Femur (tissue), 1 donor: ENCODE data around the gene THAP9.
"Not testable (repeated sequence)": the region's sequence is repeated elsewhere in the genome, so short reads cannot be mapped to it uniquely, and the experiment has no call there.

ENCODE experiments used
- DNase-seq: peaks from one replicate; pipeline ENCODE4 v3.0.0-alpha.2; 2017

THAP9 gene

GRCh38 chr4:82893942-82894341, 6.6 kb upstream of the THAP9 start:
- DNase-seq = no peak

DNA sequence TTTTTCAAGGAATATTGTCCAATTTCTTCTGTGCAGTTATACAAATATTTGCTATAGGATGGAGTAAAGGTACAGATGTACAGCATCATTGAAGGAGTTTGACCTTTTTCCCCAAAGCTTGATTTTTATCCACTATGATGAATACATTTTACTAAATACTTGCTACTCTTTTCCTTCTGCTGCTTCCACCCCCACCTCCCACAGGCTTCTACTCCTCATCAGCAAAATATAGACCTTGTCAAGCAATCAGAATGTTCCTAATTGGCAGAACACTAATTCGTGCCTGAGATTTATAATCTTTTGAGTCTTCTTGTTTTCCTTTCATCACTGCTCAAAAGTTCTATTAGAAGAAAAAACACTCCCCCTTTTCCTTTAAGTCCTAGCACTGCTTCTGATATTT, 3.8 kb upstream of the THAP9 start:
- no peak for DNase-seq

GRCh38 chr4:82898322-82899243, 2.0 kb upstream of the THAP9 start:
- no peak for DNase-seq

- no peak for DNase-seq
These were observed 1.0 kb upstream of the THAP9 start for GRCh38 chr4:82899374-82900065.

GRCh38 chr4:82900066-82900410, 497 bp upstream of the THAP9 start:
- no peak for DNase-seq

DNA sequence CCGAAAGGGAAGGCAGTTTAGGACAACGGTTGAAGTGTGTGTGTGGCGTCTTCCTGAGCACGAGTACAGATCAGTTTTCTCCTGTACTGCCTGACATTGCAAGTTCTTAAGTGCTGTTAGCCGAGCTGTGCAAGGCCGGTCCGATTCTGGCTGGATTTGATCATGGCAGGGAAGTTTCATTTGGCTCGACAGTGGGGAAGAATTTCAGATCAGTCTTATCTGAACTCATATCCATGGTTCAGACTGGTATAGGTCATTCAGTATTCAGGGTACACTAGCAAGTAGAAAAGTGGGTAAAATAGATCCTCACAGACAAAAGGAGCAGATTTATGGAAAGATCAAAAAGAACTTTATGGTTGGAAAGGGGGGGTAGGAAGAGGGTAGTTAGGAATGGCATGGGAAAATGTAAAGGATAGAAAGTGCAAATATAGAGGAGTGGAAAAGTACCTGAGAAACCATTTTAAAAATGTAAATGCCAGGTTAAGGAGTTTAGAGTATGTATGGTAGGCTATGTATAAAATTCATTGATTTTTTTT, 716 bp downstream of the THAP9 start:
- no peak for DNase-seq

GRCh38 chr4:82903737-82904136, 3.2 kb downstream of the THAP9 start:
- no peak for DNase-seq

DNA sequence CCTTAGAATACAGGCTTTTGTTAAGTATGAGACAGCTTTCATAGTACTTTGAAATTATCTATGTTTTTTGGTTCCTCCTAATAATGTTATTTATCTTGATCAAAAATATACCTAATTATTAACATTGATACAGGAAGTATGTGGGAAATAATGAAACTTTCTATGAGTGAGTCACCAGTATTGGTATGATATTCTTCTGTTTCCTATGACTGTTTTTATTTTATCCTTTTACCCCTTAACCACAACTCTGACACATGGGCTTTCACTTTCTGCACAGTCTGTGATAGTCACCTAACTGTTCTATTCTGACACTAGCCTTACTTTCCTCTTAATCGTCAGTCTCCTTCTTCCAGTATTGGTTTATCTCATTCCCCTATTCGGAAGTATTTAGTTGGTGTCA, 4.7 kb downstream of the THAP9 start:
- DNase-seq = no peak

DNA sequence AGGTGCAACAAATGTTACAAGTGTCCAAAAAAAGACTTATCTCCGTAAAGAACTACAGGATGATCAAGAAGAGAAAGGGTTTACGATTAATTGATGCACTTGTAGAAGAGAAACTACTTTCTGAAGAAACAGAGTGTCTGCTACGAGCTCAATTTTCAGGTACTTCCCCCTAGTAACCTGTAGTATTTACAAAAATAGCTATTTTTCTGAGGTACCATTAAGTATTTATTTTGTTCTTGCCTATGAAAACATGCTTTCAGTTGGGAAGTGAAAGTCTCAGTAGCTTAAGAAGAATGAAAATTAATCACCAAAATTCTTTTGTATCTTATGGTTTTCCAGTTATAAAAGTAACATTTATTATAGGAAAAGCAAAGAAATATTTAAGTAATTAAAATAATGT, 5.9 kb downstream of the THAP9 start:
- no peak for DNase-seq

DNA sequence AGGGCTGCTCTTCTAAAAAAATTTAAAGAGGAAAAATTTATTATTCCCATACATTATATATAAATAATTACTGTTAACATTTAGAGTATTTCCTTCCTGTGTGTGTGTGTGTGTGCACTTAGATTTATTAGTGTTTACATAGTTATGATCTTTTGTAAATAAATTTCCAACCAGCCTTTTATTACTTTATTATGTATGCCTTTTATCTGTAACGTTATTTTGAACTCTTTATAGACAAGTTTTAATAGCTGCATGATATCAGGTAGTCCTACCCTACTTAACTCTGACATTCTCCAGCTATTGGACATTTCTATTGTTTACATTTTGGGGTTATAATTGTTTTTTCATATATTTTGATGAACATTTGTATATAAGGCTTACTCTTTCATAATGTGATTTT, 8.8 kb downstream of the THAP9 start:
- no peak for DNase-seq

DNA sequence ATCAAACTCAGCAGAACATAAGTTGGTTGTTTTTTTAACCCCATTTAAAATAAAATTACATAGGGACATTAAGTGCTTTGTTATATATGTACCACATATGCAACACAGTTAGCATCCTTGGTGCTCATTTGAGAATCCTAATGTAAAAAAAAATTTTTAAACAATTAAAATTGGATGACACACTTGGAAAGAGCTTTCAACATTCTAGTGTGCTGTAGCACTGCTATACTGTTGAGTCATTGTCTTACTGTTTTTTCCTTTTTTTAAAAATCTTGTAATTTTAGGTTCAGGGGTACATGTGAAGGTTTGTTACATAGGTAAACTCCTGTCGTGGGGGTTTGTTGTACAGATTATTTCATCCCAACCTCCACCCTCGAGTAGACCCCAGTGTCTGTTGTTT, 12.8 kb downstream of the THAP9 start:
- DNase-seq = no peak

DNA sequence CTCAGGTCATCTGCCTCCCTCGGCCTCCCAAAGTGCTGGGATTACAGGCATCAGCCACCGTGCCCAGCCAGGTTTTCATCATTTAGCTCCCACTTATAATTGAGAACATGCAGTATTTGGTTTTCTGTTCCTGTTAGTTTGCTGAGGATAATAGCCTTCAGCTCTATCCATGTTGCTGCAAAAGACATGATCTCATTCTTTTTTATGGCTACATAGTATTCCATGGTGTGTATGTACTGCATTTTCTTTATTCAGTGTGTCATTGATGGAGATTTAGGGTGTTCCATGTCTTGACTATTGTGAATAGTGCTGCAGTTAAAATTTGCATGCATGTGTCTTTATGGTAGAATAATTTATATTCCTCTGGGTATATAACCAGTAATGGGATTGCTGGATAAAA, 13.4 kb downstream of the THAP9 start:
- DNase-seq = not testable (repeated sequence)

DNA sequence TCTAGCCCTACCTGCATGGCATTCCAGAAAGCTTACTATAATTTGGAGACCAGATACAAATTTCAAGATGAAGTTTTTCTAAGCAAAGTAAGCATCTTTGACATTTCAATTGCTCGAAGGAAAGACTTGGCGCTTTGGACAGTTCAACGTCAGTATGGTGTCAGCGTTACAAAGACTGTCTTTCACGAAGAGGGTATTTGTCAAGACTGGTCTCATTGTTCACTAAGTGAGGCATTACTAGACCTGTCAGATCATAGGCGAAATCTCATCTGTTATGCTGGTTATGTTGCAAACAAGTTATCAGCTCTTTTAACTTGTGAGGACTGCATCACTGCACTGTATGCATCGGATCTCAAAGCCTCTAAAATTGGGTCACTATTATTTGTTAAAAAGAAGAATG, 17.6 kb downstream of the THAP9 start:
- no peak for DNase-seq

GRCh38 chr4:82919386-82919785, 18.9 kb downstream of the THAP9 start:
- DNase-seq = no peak

- DNase-seq = no peak
These were observed 21.3 kb downstream of the THAP9 start for GRCh38 chr4:82921795-82922194.

- DNase-seq = no peak
These were observed 30.6 kb downstream of the THAP9 start for GRCh38 chr4:82930848-82931755.

- no peak for DNase-seq
These were observed 33.9 kb downstream of the THAP9 start for GRCh38 chr4:82934441-82934840.

DNA sequence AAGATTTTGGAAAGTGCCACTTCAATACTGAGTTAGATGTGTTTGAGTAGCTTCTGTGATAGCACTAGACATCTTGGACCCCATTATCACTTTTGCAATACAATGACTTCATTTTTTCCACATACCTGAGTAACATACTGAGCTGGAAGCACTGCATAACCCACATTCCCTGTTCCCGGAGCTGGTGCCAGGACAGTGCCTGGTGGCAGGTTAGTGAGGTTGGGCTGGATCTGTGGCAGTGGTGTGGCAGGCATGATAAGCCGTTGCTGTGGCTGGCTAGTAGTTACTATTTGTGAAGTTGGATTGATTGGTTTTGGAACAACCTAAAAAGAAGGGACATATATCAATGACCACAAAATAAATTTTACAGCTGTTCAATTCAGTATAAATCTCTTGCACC, 38.9 kb downstream of the THAP9 start:
- no peak for DNase-seq

GRCh38 chr4:82947498-82947897, 47.0 kb downstream of the THAP9 start:
- DNase-seq = no peak

DNA sequence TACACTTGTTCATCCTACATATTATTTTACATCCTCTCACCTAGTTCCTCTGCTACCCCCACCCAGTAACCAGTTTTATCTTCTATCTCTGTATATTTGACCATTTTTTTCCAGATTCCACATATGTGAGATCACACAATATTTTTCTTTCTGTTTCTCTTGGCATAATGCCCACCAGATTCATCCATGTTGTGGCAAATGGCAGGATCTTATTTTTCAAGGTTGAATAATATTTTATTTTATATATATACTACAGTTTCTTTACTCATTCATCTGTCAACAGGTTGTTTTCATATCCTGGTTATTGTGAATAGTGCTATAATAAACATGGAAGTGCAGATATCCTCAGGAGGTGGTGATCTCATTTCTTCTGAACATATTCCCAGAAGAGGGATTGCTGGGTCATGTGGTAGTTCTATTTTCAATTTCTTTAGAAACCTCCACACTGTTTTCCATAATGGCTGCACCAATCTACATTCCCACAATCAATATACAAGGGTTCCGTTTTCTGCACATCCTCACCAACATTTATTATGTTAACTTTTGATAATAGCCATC, 48.2 kb downstream of the THAP9 start:
- no peak for DNase-seq

GRCh38 chr4:82951196-82951595, 50.7 kb downstream of the THAP9 start:
- DNase-seq = no peak

- DNase-seq = no peak
These were observed 53.7 kb downstream of the THAP9 start for GRCh38 chr4:82954212-82954611.

GRCh38 chr4:82957045-82957444, 56.5 kb downstream of the THAP9 start:
- no peak for DNase-seq
